Inflammatory macrophage treated with lipopolysaccharide for 4 hours (primary cell): ENCODE data around the gene IRGQ.
"Not testable (repeated sequence)": the region's sequence is repeated elsewhere in the genome, so short reads cannot be mapped to it uniquely, and the experiment has no call there.

Source experiments
- DNase-seq: peaks from one replicate; pipeline ENCODE4 v3.0.0-alpha.2; 2020

The IRGQ gene

GRCh38 chr19:43595999-43596841, at the start of gene IRGQ, which contains the start of gene ZNF576:
Gene IRGQ (minus strand): TSS chr19:43596134. CDS start chr19:43595338, 796 bp downstream.
Gene ZNF576 (plus strand): TSS chr19:43596595. CDS start chr19:43597109, 514 bp downstream.
- peak; percentile 100 for DNase-seq

DNA sequence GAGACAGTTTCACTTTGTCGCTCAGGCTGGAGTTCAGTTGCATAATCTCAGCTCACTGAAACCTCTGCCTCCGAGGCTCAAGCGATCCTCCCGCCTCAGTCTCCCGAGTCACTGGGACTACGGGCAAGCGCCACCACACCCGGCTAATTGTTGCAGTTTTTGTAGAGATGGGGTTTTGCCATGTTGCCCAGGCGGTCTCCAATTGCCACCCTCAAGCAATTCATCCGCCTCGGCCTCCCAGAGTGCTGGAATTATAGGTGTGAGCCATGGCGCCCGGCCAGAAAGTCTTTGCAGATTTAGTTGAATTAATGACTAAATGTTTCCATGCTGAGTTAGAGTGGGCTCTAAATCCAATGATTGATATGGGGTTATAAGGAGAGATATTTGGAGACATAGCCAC, 48.2 kb upstream of the IRGQ start:
- peak; percentile 47 for DNase-seq

GRCh38 chr19:43643326-43643725, 47.4 kb upstream of the IRGQ start:
- DNase-seq = no peak

- no peak for DNase-seq
These were observed 46.6 kb upstream of the IRGQ start for GRCh38 chr19:43642531-43642930.

DNA sequence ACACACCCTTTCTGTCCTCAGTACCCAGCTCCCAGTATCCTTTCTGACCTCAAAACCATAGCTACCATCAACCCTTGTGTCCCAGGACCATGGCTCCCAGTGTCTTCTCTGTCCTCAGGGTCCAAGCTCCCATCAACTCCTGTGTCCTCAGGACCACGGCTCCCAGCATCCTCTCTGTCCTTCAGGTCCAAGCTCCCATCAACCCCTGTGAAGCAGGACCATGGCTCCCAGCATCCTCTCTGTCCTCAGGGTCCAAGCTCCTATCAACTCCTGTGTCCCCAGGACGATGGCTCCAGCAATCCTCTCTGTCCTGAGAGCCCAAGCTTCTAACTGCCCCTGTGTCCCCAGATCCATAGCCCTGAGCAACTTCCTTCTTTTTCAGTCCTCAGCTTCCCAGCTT, 45.4 kb upstream of the IRGQ start:
- no peak for DNase-seq

- DNase-seq = no peak
These were observed 44.5 kb upstream of the IRGQ start for GRCh38 chr19:43640424-43640757.

DNA sequence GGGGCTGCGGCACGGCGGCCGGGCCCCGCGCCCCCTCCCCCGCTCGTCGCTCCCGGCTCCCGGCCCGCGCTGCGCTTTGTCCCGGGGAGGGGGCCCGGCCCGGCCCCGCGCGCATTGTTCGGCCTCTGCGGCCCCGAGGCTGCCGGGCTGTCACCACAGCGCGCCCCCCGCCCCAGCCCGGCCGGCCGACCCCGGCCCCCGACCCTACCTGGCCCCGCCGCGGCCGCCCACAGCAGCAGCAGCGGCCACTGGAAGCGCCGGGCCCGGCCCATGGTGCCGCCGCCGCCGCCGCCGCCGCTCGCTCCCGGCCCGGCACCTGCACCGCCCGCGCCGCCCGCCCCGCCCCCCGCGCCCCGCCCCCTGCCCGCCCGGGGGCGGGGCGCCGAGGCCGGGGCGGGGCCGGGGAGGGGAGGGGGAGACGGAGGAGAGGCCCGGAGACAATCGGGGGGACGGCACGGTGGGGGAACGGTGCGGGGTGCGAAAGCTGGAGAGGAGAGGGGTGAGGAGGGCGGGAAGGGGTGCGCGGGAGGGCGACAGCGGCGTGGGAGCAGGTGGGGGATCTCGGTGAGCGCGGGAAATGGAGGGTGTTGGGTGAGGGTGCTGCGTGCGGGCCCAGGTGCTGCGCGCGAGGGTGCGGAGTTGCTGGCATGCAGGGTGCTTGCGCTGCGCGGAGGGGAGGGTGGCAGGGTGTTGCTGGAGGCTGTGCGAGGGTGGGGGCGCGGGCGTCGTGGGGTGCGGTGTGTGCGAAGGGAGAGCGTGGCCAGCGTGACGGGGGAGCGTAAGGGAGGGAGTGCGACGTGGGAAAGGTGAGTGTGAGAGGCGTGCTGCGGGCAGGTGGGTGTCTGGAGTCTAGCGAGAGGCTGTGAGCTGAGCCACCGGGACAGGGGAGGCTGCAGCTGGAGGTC, 43.8 kb upstream of the IRGQ start, which contains the start of gene CADM4:
Gene CADM4, minus strand, starts transcription at position 332 of the 905 bp plus-strand sequence. Its CDS starts 60 bp downstream, at position 272.
- DNase-seq = no peak

DNA sequence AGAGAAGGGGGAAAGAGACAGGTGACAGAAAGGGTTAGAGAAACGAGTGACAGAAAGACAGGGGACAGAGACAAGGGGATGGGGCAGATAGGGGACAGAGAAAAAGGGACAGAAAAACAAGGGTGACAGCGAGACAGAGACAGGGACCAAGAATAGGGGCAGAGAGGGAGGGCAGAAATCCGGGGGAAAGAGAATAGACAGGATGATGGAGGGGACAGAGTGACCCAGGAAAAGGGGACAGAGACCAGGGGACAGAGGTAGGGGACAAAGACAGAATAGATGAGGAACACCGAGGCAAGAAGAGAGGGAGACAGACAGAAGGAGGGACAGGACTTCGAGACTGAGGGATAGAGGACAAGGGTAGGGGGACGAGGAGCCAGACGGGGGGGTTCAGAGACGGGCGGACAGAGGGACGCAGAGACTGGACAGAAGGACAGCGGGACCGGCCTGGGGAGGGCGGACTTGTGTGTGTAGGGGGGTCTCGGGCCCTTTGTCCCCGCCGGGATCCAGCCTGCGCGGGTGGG, 43.1 kb upstream of the IRGQ start:
- DNase-seq = no peak

DNA sequence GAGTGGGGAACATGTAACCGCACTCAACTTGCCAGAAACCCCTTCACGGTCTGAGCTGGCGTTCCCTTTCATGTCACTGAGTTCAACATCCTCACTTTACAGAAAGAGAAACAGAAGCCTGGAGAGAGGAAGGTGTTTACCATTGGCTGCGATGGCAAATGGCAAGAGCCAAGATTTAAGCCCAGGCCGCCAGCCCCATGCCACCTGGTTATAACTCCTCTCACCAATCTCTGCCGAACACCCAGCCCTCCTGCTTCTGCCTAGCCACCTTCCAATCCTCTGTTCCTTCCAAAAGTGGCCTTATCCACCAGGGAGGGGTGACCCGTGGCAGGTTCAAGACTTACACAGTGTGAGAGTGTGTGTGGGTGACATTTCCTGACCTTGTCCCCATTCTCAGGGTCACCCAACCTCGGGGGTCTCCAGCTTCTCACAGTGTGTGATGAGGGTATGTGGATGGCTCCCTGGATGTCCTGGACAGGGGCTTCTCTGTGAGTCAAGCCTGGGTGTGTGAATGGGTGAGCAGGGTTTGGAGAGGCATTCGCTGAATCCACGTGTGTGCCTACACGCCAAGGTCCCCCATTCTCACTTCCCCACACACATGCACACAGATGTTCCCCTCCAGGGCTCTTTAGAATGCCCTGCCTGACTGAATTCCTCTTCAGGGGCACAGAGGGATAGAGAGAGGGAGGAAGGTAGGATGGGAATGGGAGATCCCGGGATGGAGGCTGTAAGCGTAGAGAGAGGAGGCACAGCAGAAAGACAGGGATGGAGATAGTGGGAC, 42.5 kb upstream of the IRGQ start:
- DNase-seq = no peak

DNA sequence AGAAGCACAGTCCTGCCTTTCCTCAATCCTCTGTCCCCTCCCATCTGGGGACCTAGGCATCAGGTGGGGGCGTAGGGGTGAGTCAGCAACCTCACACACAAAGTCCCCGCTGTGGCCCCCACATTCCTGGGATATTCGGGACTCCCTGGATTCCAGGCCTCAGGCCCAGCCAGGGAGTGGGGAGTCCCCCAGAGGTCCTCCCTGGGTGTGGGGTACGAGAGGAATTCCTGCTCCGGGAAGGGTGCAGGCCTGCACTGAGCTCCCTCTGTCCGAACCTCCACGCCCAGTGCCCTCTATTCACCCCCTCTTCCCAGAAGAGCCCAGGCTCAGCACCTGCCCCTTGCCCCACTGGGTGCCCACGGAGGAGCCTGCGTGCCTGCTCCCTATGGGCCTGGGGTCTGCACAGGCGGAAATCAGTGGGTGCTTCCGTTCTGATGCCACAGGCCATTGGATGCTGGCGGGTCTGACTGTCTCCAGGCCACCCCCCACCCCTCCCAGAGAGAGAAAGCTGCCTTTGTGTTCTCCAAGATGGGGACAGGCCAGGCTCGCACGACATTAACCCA, 40.3 kb upstream of the IRGQ start:
- DNase-seq = no peak

GRCh38 chr19:43635561-43635940, 39.6 kb upstream of the IRGQ start:
- not testable (repeated sequence) for DNase-seq

- no peak for DNase-seq
These were observed 39.1 kb upstream of the IRGQ start for GRCh38 chr19:43634872-43635560.

DNA sequence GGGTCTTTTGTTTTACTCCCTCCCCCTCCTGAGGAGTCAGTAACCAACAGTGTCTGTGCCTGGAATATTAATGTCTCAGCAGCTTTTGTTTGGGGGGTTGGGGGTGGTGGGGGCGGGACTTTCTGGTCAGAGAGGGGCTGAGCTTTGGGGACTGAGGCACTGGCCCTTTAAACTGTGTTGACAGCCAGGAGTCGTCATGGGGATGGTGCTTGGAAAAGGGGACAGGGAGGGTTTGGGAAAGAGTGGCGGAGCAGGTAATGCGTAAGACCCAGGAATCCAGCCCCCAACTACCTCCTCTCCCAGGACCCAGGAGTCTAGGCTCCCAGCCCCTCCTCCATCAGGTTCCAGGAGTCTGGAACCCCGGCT, 38.6 kb upstream of the IRGQ start:
- no peak for DNase-seq

DNA sequence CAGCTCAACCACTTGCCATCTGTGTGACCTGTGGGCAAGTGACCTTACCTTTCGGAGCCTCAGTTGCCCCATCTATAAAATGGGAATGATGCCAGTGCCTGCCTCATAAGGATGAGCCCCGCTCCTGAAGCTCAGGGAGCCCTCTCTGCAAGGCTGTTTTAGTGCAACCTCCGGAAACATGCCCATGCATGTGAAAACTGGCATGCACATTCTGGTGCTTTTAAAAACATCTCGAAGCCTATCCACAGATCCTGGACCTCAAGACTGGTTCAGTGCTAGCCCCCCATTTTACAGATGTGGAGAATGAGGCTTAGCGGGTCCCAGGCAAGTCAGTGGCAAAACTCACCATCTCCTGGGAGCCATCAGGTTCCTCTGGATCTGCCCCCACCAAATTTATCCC, 38.1 kb upstream of the IRGQ start:
- DNase-seq = no peak

DNA sequence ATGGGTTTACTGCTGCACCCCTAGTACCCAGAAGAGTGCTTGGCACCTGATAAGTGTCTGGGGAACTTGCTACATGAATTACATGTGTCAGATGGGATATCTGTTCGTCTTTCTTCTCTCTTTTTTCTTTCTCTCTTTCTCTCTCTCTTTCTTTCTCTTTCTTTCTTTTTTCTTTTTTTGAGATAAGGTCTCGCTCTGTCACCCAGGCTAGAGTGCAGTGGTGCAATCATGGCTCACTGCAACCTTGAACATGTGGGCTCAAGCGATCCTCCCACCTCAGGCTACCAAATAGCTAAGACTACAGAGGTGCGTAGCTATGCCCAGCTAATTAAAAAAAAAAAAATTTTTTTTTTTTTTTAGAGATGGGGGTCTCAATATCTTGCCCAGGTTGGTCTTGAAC, 37.6 kb upstream of the IRGQ start:
- DNase-seq = no peak

- DNase-seq = no peak
These were observed 35.6 kb upstream of the IRGQ start for GRCh38 chr19:43631491-43631890.

GRCh38 chr19:43628646-43629326, 32.9 kb upstream of the IRGQ start:
- no peak for DNase-seq

DNA sequence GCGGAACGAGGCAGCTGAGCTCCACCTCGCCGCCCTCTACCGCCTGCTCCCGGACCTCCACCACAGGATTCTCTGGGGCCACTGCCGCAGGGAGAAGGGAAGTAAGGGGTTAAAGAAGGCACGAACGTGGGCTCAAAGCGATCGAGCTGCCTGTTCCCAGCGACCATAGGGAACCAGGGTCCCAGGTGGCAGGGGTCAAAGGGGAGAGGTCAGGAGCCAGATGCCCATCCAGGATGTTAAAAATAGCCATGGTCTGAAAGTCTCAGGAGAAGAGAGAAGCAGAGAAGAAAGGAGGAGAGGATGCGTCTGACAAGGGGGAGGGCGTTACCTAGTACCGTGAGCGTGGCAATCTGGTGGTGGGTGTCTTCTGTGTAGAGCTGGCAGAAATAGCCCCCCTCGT, 30.9 kb upstream of the IRGQ start:
- no peak for DNase-seq

GRCh38 chr19:43625918-43626579, 30.1 kb upstream of the IRGQ start:
- DNase-seq = peak; percentile 53

DNA sequence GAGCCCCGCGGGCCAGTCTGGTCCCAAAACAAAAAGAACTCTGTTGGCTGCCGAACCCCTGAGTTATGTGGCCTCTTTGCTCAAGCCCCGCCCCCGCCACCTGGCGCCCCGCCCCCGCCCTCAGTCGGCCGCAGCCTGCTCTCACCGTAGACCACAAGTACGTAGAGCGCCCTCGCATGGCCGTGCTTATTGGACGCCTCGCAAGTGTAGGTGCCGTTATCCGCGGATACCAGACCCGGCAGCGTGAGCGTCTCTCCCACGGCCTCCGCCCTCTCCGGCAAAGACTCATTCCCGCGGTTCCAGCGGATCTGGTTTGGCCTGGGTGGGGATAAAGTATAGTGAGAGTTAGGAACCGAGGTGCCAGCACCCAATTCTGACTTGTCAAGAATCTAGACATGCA, 29.0 kb upstream of the IRGQ start:
- peak; percentile 56 for DNase-seq
